Mononuclear cell (primary cell): Measurements from ENCODE around the gene KLHL1. TPM values are rescaled to one million over a fixed set of nuclear protein-coding genes. Genes with fewer than 3 reads are reported as not detected.

Experiments
- H3K27me3 ChIP-seq: 2 replicates; pipeline ENCODE4 v1.6.0; 2011; ENCODE audit warnings: low read length, control low read depth; ENCODE audit not compliant: insufficient read depth
- H3K4me1 ChIP-seq: 2 replicates; pipeline ENCODE4 v1.5.1; 2011; ENCODE audit warnings: mild to moderate bottlenecking, low read length, control low read depth; ENCODE audit not compliant: insufficient read depth
- H3K4me3 ChIP-seq: 2 replicates; pipeline ENCODE4 v1.5.1; 2011; ENCODE audit warnings: mild to moderate bottlenecking, low read length, moderate library complexity
- H3K9me3 ChIP-seq: 2 replicates; pipeline ENCODE4 v1.5.1; 2011; ENCODE audit warnings: low read depth, mild to moderate bottlenecking, control low read depth, low read length
- total RNA-seq: library from RNA; depleted of rRNA; stranded (reverse); fragments of >200 nt; gene quantifications from one replicate; pipeline ENCODE4 v1.2.3, GENCODE V29; 2012

KLHL1 gene
- total RNA-seq, 1 donor = not detected

- Histone ChIP-seq H3K4me3 (no peak overlapping the region), H3K27me3 (no peaks in the 10 kb centered on the region), H3K4me1 (no peaks in the 10 kb centered on the region), H3K9me3 (no peaks in the 10 kb centered on the region)
These were observed 241.7 kb downstream of the KLHL1 start for GRCh38 chr13:69866555-69866954.

- H3K4me3 ChIP-seq = no peak overlapping the region
- no peaks in the 10 kb centered on the region for H3K4me1 ChIP-seq
- no peaks in the 10 kb centered on the region for H3K9me3 ChIP-seq
- H3K27me3 ChIP-seq = no peaks in the 10 kb centered on the region
These were observed 250.9 kb downstream of the KLHL1 start for GRCh38 chr13:69857183-69857821.

- Histone ChIP-seq H3K4me1 (no peaks in the 10 kb centered on the region), H3K27me3 (no peaks in the 10 kb centered on the region), H3K9me3 (no peaks in the 10 kb centered on the region), H3K4me3 (no peak overlapping the region)
These were observed 251.9 kb downstream of the KLHL1 start for GRCh38 chr13:69856331-69856730.

DNA sequence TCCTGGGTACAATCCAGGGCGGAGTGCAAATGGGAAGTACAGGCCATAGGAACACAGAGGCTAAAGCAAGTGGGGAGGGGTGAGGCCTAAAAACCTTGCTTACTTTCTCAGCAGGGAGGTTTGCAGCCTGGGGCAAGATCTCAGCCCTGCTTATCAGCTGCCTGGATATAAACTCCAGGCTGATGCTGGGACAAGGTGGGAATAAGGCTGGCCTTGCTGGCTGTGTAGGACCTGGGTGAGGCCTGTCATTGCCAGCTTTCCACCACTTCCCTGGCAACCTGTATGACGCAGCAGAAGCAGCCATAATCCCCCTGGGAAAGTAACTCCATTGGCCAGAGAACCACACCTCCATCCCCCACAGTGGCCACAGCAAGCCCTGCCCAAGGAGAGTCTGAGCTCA, 279.7 kb downstream of the KLHL1 start:
- H3K4me3 ChIP-seq = no peak overlapping the region
- H3K27me3 ChIP-seq = no peaks in the 10 kb centered on the region
- no peaks in the 10 kb centered on the region for H3K9me3 ChIP-seq
- no peaks in the 10 kb centered on the region for H3K4me1 ChIP-seq

- no peak overlapping the region for H3K4me3 ChIP-seq
- H3K27me3 ChIP-seq = no peaks in the 10 kb centered on the region
These were observed 288.1 kb downstream of the KLHL1 start for GRCh38 chr13:69820180-69820579.

DNA sequence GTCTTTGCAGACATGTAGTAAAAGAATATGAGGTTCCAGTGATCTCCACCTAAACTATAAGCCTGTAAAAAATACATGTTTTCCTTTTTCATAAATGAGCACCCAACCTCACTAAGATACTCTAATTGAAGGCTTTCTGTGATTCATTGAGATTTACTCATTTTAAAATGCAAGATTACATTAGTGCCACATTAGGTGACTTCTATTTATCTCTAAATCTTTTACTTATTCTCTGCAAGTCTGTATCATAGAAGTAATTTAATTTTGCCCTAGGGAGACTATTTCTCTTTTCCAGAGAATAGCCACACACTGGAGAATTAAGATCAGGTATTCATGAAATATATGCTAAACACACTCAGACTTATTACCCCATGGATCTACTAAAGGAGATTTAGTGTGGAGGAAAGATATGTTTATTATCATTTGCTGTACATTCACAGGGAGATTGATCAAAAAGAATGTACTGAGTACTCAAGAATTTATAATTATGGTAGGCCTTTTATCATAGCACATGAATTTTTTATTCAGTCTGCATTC, 290.9 kb downstream of the KLHL1 start:
- no peaks in the 10 kb centered on the region for H3K9me3 ChIP-seq
- no peaks in the 10 kb centered on the region for H3K27me3 ChIP-seq
- no peak overlapping the region for H3K4me3 ChIP-seq
- no peaks in the 10 kb centered on the region for H3K4me1 ChIP-seq

More at GRCh38 chr13:69820180-69820579, 288.1 kb downstream of the KLHL1 start:
- no peaks in the 10 kb centered on the region for H3K9me3 ChIP-seq
- H3K4me1 ChIP-seq = no peaks in the 10 kb centered on the region

DNA sequence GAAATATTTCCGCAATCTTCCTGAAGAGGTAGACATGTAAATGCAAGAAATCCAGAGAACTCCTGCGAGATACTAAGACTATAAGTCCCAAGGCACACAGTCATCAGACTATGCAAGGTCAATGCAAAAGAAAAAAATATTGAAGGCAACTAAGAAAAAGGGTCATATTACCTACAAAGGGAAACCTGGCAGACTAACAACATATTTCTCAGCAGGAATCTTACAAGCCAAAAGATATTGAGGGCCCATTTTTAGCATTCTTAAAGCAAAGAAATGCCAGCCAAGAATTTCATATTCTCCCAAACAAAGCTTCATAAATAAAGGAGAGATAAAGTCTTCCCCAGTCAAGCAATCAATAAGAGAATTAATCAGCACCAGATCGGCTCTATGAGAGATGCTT, 299.1 kb downstream of the KLHL1 start:
- Histone ChIP-seq H3K27me3 (no peaks in the 10 kb centered on the region), H3K4me3 (no peak overlapping the region), H3K9me3 (peaks cover 6% of the 10 kb centered on the region), H3K4me1 (no peaks in the 10 kb centered on the region)

- Histone ChIP-seq H3K4me3 (no peak overlapping the region), H3K27me3 (no peaks in the 10 kb centered on the region), H3K9me3 (peaks cover 9% of the 10 kb centered on the region), H3K4me1 (no peaks in the 10 kb centered on the region)
These were observed 312.0 kb downstream of the KLHL1 start for GRCh38 chr13:69796256-69796655.

GRCh38 chr13:69793783-69794453, 314.3 kb downstream of the KLHL1 start:
- no peaks in the 10 kb centered on the region for H3K27me3 ChIP-seq
- no peak overlapping the region for H3K4me3 ChIP-seq
- H3K9me3 ChIP-seq = peaks cover 12% of the 10 kb centered on the region
- H3K4me1 ChIP-seq = no peaks in the 10 kb centered on the region

DNA sequence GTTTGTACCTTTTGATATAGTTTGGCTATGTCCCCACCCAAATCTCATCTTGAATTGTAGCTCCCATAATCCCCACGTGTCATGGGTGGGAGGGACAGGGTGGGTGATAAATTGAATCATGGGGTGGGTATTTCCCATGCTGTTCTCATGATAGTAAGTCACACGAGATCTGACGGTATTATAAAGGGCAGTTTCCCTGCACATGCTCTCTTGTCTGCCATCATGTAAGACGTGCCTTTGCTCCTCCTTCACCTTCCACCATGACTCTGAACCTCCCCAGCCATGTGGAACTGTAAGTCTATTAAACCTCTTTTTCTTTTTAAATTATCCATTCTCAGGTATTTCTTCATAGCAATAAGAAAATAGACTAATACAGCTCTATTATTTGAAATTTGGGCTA, 331.3 kb downstream of the KLHL1 start:
- Histone ChIP-seq H3K4me1 (no peaks in the 10 kb centered on the region), H3K4me3 (no peak overlapping the region), H3K27me3 (no peaks in the 10 kb centered on the region), H3K9me3 (peaks cover 5% of the 10 kb centered on the region)

DNA sequence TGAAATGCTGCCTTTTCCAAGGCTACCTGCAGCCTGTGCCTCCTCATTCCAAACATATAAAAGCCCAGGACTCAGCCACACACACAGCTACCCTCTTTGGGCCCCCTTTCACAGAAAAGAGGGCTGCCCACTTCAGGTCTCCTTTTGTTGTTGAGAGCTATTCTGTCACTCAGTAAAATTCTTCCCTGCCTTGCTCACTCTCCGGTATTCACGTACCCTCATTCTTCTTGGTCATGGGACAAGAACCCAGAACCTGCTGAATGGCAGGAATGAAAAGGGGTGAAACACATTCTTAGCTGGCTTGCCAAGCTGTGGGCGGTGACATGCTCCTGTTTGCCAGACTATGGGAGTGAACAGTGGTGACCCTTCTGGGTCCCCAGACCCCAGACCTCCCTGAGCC, 338.6 kb downstream of the KLHL1 start:
- Histone ChIP-seq H3K4me1 (no peaks in the 10 kb centered on the region), H3K9me3 (peaks cover 16% of the 10 kb centered on the region), H3K27me3 (no peaks in the 10 kb centered on the region), H3K4me3 (no peak overlapping the region)

DNA sequence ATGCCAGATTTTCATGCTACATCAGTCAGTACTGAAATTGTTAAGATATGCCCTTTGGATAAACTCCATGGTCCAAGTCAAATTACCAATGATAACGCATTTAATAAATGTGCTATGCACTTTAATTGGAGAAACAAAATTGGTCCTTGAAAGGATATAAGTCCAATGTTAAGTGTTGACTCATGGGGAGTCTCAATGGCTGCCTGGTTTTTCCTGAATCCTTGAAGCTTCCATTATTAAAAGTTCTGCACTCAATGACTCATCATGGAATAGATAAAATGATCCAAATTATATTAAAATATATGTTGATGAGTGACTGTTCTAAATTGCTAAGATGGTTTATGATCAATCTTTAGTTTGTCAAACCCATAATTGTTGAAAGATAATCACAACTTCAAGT, 346.7 kb downstream of the KLHL1 start:
- Histone ChIP-seq H3K27me3 (no peaks in the 10 kb centered on the region), H3K4me3 (no peak overlapping the region), H3K4me1 (no peaks in the 10 kb centered on the region), H3K9me3 (peaks cover 13% of the 10 kb centered on the region)

- no peak overlapping the region for H3K4me3 ChIP-seq
- H3K27me3 ChIP-seq = no peaks in the 10 kb centered on the region
- H3K9me3 ChIP-seq = no peaks in the 10 kb centered on the region
- H3K4me1 ChIP-seq = no peaks in the 10 kb centered on the region
These were observed 353.2 kb downstream of the KLHL1 start for GRCh38 chr13:69755101-69755500.

DNA sequence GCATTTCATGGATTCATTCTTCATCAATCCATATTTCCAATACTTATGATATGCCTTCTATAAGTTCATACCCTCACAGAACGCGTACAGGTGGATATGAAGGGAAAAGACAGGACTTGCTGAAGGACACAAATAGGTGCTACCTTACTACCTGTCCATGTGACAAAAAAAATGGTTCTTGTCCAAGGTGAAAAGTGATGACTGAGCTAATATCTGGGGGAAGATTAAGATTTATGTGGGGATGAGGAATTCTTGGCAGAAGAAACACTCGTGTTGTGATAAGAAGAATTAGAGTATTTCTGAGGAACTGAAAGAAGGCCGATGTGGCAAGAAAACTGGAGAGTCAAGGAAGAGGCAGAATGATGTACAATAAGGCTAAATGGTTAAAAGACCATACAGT, 357.0 kb downstream of the KLHL1 start:
- no peak overlapping the region for H3K4me3 ChIP-seq
- no peaks in the 10 kb centered on the region for H3K4me1 ChIP-seq
- no peaks in the 10 kb centered on the region for H3K27me3 ChIP-seq
- no peaks in the 10 kb centered on the region for H3K9me3 ChIP-seq

DNA sequence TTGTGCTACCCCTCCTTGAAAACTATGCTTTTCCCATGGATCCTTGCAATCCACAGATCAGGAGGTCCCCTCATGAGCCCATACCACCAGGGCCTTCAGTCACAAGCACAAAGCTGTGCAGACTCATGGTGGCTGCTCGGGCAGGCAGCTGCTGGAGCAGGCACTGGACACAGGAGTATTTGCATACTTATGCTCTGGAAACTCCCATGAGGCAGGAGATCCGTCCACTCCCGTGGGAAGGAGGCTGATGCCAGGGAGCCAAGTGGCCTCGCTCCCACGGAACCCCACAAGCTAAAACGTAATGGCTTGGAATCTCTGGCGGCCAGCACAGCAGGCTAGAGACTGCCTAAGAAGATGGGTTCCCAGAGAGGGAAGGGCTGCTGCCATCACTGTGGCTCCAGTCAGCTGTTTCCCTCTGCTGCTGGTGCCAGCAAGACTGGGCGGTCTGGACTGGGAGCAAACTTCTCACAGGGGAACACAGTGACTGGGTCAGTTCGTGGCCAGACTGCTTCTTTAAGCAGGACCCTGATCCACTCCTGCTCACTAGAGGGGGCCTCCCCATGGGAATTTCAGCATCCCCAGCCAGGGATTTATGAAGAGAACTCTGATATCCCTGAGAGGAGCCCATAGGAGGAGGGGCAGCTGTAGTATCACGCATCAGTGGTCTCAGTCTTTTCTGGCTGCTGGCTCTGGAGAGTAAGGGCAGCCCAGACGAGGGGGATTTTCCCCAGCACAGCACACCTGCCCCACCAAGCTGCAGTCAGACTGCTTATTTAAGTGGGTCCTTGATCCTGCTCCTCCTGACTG, 370.9 kb downstream of the KLHL1 start:
- H3K27me3 ChIP-seq = no peaks in the 10 kb centered on the region

More for the DNA sequence above, 370.9 kb downstream of the KLHL1 start:
- no peaks in the 10 kb centered on the region for H3K4me1 ChIP-seq
- no peaks in the 10 kb centered on the region for H3K9me3 ChIP-seq
- no peak overlapping the region for H3K4me3 ChIP-seq
